ENCODE data around the gene LIMS1. TPM values are rescaled to one million over a fixed set of nuclear protein-coding genes. Genes with fewer than 3 reads are reported as not detected.
"Not testable (repeated sequence)": the region's sequence is repeated elsewhere in the genome, so short reads cannot be mapped to it uniquely, and the experiment has no call there.

LIMS1 gene
- total and polyA plus RNA-seq, 11 donors, result 21.3 to 136 (median 76.0) TPM

DNA sequence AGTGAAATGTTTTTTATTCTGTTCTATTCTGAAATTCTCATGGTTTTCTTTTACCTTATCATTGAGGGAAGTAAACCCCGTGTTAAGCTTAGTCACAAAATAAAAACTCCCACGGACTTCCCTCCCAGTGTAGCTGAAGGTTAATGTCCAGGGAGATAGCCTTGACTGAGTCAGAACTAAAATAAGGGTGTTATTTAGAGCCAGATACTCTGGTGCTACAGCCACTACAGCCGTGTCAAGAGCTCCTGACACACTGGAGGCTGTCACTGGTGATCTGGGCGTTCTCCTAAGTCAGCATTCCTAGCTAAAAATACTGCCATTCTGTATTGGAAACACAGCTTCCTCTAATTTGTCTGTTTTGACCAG lies 103.0 kb downstream of the LIMS1 start:
- intact Hi-C loops (cut with DNase I), result loop anchor here in 7 of 10 donors (2.0 to 10.0 kb wide), 5 partner anchors 30 to 102 kb away; partner anchors contain the start of gene LIMS1 (in 1 of the 7)
- DNase-seq, result peak in 4 of 5 donors; percentile 72 to 79 (median 78)
- TF ChIP-seq, protein P1, sequence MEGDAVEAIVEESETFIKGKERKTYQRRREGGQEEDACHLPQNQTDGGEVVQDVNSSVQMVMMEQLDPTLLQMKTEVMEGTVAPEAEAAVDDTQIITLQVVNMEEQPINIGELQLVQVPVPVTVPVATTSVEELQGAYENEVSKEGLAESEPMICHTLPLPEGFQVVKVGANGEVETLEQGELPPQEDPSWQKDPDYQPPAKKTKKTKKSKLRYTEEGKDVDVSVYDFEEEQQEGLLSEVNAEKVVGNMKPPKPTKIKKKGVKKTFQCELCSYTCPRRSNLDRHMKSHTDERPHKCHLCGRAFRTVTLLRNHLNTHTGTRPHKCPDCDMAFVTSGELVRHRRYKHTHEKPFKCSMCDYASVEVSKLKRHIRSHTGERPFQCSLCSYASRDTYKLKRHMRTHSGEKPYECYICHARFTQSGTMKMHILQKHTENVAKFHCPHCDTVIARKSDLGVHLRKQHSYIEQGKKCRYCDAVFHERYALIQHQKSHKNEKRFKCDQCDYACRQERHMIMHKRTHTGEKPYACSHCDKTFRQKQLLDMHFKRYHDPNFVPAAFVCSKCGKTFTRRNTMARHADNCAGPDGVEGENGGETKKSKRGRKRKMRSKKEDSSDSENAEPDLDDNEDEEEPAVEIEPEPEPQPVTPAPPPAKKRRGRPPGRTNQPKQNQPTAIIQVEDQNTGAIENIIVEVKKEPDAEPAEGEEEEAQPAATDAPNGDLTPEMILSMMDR (IDR thresholded peaks at IDR 0.05), result no peak
- TF ChIP-seq POLR2A (IDR thresholded peaks at IDR 0.05), result no peak
- peak overlapping the region; percentile 67 to 92 (median 84) for H3K27ac ChIP-seq
- H3K27me3 ChIP-seq, result no peaks in the 10 kb centered on the region
- peak; percentile 92 to 96 (median 94) for ATAC-seq
- WGBS, 4 donors, result 0 to 8% (median 1%) methylated on average over 4 of the region's 4 CpGs
- H3K36me3 ChIP-seq, result no peaks in the 10 kb centered on the region
- H3K9me3 ChIP-seq, result no peaks in the 10 kb centered on the region
- H3K4me1 ChIP-seq, result peaks cover 5 to 92% (median 63%) of the 10 kb centered on the region in 12 donors
- no peak overlapping the region for H3K4me3 ChIP-seq

- H3K36me3 ChIP-seq, result no peaks in the 10 kb centered on the region
- H3K4me3 ChIP-seq, result no peak overlapping the region
- peak overlapping the region in 11 of 12 donors; percentile 21 to 92 (median 51) for H3K27ac ChIP-seq
- DNase-seq (no peak), ATAC-seq (no peak)
- intact Hi-C loops (cut with DNase I), result no loop called here
- no peaks in the 10 kb centered on the region for H3K9me3 ChIP-seq
- 60 to 67% (median 63%) methylated on average over 4 of the region's 4 CpGs for WGBS, 4 donors
- peaks cover 0 to 73% (median 46%) of the 10 kb centered on the region in 12 donors for H3K4me1 ChIP-seq
- no peak for TF ChIP-seq POLR2A (IDR thresholded peaks at IDR 0.05)
- TF ChIP-seq, protein P1 (IDR thresholded peaks at IDR 0.05), result no peak
- H3K27me3 ChIP-seq, result no peaks in the 10 kb centered on the region
These were observed 106.5 kb downstream of the LIMS1 start for GRCh38 chr2:108640731-108641130.

GRCh38 chr2:108641756-108642155 lies 107.5 kb downstream of the LIMS1 start:
- H3K27me3 ChIP-seq, result no peaks in the 10 kb centered on the region
- ATAC-seq (no peak), DNase-seq (no peak)
- TF ChIP-seq, protein P1 (IDR thresholded peaks at IDR 0.05), result no peak
- TF ChIP-seq POLR2A (IDR thresholded peaks at IDR 0.05), result no peak
- H3K9me3 ChIP-seq, result no peaks in the 10 kb centered on the region
- H3K4me3 ChIP-seq, result no peak overlapping the region
- 30 to 44% (median 36%) methylated on average over 2 of the region's 2 CpGs for WGBS, 4 donors
- H3K36me3 ChIP-seq, result no peaks in the 10 kb centered on the region
- H3K27ac ChIP-seq, result peak overlapping the region; percentile 7 to 92 (median 46)
- intact Hi-C loops (cut with DNase I), result no loop called here
- peaks cover 0 to 62% (median 37%) of the 10 kb centered on the region in 12 donors for H3K4me1 ChIP-seq

DNA sequence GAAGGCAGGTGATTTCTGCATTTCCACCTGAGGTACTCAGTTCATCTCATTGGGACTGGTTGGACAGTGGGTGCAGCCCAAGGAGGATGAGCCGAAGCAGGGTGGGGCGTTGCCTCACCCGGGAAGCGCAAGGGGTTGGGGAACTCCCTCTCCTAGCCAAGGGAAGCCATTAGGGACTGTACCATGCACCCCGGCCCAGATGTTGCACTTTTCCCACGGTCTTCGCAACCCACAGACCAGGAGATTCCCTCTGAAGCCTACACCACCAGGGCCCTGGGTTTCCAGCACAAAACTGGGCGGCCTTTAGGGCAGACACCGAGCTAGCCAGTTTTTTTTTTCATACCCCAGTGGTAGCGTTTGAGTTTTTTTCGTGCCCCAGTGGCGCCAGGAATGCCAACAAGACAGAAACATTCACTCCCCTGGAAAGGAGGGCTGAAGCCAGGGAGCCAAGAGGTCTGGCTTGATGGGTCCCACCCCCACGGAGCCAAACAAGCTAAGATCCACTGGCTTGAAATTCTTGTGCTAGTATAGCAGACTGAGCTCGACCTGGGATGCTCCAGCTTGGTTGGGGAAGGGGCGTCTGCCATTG lies 109.1 kb downstream of the LIMS1 start:
- H3K9me3 ChIP-seq, result no peaks in the 10 kb centered on the region
- H3K4me1 ChIP-seq, result peaks cover 0 to 48% (median 23%) of the 10 kb centered on the region in 12 donors
- no peak overlapping the region for H3K4me3 ChIP-seq
- H3K36me3 ChIP-seq, result no peaks in the 10 kb centered on the region
- no peak for DNase-seq
- H3K27me3 ChIP-seq, result no peaks in the 10 kb centered on the region
- no peak for TF ChIP-seq POLR2A (IDR thresholded peaks at IDR 0.05)
- TF ChIP-seq, protein P1 (IDR thresholded peaks at IDR 0.05), result no peak
- ATAC-seq, result peak in 2 of 4 donors; percentile 7 to 9
- intact Hi-C loops (cut with DNase I), result no loop called here
- H3K27ac ChIP-seq, result peak overlapping the region in 6 of 12 donors; percentile 9 to 46 (median 26)
- 76 to 85% (median 80%) methylated on average over 14 to 15 of the region's 15 CpGs for WGBS, 4 donors

DNA sequence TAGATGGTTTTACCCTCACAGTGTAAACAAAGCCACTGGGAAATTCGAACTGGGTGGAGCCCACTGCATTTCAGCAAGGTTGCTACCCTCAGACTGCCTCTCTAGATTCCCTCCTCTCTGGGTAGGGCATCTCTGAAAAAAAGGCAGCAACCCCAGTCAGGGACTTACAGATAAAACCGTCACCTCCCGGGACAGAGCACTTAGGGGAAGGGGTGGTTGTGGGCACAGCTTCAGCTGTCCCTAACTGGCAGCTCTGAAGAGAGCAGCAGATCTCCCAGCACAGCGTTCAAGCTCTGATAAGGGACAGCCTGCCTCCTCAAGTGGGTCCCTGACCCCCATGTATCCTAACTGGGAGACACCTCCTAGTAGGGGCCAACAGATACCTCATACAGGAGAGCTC lies 109.6 kb downstream of the LIMS1 start:
- H3K4me3 ChIP-seq; DNase-seq; H3K9me3 ChIP-seq; H3K27me3 ChIP-seq; intact Hi-C loops (cut with DNase I); H3K36me3 ChIP-seq: not testable (repeated sequence)
- 51 to 69% (median 61%) methylated on average over 3 to 4 of the region's 4 CpGs for WGBS, 4 donors
- H3K27ac ChIP-seq, result peak overlapping the region in 6 of 12 donors; percentile 9 to 46 (median 26)
- H3K4me1 ChIP-seq, result peaks cover 0 to 46% (median 23%) of the 10 kb centered on the region in 12 donors
- peak in 3 of 4 donors; percentile 21 to 55 (median 38) for ATAC-seq

- DNase-seq; H3K9me3 ChIP-seq; H3K36me3 ChIP-seq; ATAC-seq; intact Hi-C loops (cut with DNase I); H3K4me3 ChIP-seq; H3K27me3 ChIP-seq: not testable (repeated sequence)
- Histone ChIP-seq H3K4me1 (peaks cover 0 to 43% (median 23%) of the 10 kb centered on the region in 12 donors), H3K27ac (peak overlapping the region in 2 of 12 donors; percentile 17 to 46)
- WGBS, 4 donors, result 96 to 97% (median 96%) methylated on average over 6 of the region's 6 CpGs
These were observed 110.2 kb downstream of the LIMS1 start for GRCh38 chr2:108644446-108644845.

- H3K4me3 ChIP-seq; DNase-seq; intact Hi-C loops (cut with DNase I); H3K9me3 ChIP-seq; H3K36me3 ChIP-seq; H3K27me3 ChIP-seq; ATAC-seq; H3K27ac ChIP-seq: not testable (repeated sequence)
- peaks cover 0 to 22% (median 6%) of the 10 kb centered on the region in 12 donors for H3K4me1 ChIP-seq
These were observed 114.5 kb downstream of the LIMS1 start for GRCh38 chr2:108648796-108649195.
